ENCODE results near the gene MAGI3.

The MAGI3 gene

GRCh38 chr1:113691184-113691583 lies 300.9 kb downstream of the MAGI3 start:
- Histone ChIP-seq H3K36me3 (ENCODE audit: low read depth) (no peaks in the 10 kb centered on the region), H3K27ac (ENCODE audit: poor library complexity, severe bottlenecking) (no peak overlapping the region), H3K4me3 (ENCODE audit: severe bottlenecking) (no peak overlapping the region), H3K9me3 (ENCODE audit: severe bottlenecking) (peaks cover 16% of the 10 kb centered on the region), H3K27me3 (ENCODE audit: insufficient read depth, poor library complexity, severe bottlenecking) (no peaks in the 10 kb centered on the region), H3K4me1 (ENCODE audit: insufficient read depth, poor library complexity, severe bottlenecking) (no peaks in the 10 kb centered on the region)
- no peak for ATAC-seq (ENCODE audit: low read depth)
- no peak for DNase-seq (ENCODE audit: low spot score)
- no peak for TF ChIP-seq CTCF (IDR thresholded peaks at IDR 0.05; ENCODE audit: poor library complexity, severe bottlenecking)

GRCh38 chr1:113692342-113692741 lies 302.0 kb downstream of the MAGI3 start:
- ATAC-seq (ENCODE audit: low read depth) (no peak), DNase-seq (ENCODE audit: low spot score) (no peak)
- Histone ChIP-seq H3K4me1 (ENCODE audit: insufficient read depth, poor library complexity, severe bottlenecking) (no peaks in the 10 kb centered on the region), H3K4me3 (ENCODE audit: severe bottlenecking) (no peak overlapping the region), H3K36me3 (ENCODE audit: low read depth) (peaks cover 1% of the 10 kb centered on the region; the same call in 1 of the 2 replicates), H3K27me3 (ENCODE audit: insufficient read depth, poor library complexity, severe bottlenecking) (no peaks in the 10 kb centered on the region), H3K27ac (ENCODE audit: poor library complexity, severe bottlenecking) (no peak overlapping the region), H3K9me3 (ENCODE audit: severe bottlenecking) (peaks cover 16% of the 10 kb centered on the region)
- no peak for TF ChIP-seq CTCF (IDR thresholded peaks at IDR 0.05; ENCODE audit: poor library complexity, severe bottlenecking)

- TF ChIP-seq CTCF (IDR thresholded peaks at IDR 0.05; ENCODE audit: poor library complexity, severe bottlenecking) = no peak
- no peak for DNase-seq (ENCODE audit: low spot score)
Measured at GRCh38 chr1:113692824-113693431, 302.6 kb downstream of the MAGI3 start.

GRCh38 chr1:113694910-113695309 lies 304.6 kb downstream of the MAGI3 start:
- Histone ChIP-seq H3K4me1 (ENCODE audit: insufficient read depth, poor library complexity, severe bottlenecking) (no peaks in the 10 kb centered on the region), H3K4me3 (ENCODE audit: severe bottlenecking) (no peak overlapping the region), H3K36me3 (ENCODE audit: low read depth) (peaks cover 6% of the 10 kb centered on the region; the same call in 1 of the 2 replicates), H3K27ac (ENCODE audit: poor library complexity, severe bottlenecking) (no peak overlapping the region), H3K9me3 (ENCODE audit: severe bottlenecking) (peaks cover 16% of the 10 kb centered on the region), H3K27me3 (ENCODE audit: insufficient read depth, poor library complexity, severe bottlenecking) (no peaks in the 10 kb centered on the region)
- ATAC-seq (ENCODE audit: low read depth) = no peak
- no peak for DNase-seq (ENCODE audit: low spot score)
- TF ChIP-seq CTCF (IDR thresholded peaks at IDR 0.05; ENCODE audit: poor library complexity, severe bottlenecking) = no peak

More at GRCh38 chr1:113692824-113693431, 302.6 kb downstream of the MAGI3 start:
- H3K9me3 ChIP-seq (ENCODE audit: severe bottlenecking) = peaks cover 16% of the 10 kb centered on the region
- H3K27ac ChIP-seq (ENCODE audit: poor library complexity, severe bottlenecking) = no peak overlapping the region
- H3K36me3 ChIP-seq (ENCODE audit: low read depth) = peaks cover 6% of the 10 kb centered on the region; the same call in 1 of the 2 replicates
- ATAC-seq (ENCODE audit: low read depth) = no peak
- H3K4me1 ChIP-seq (ENCODE audit: insufficient read depth, poor library complexity, severe bottlenecking) = no peaks in the 10 kb centered on the region
- H3K27me3 ChIP-seq (ENCODE audit: insufficient read depth, poor library complexity, severe bottlenecking) = no peaks in the 10 kb centered on the region
- no peak overlapping the region for H3K4me3 ChIP-seq (ENCODE audit: severe bottlenecking)

GRCh38 chr1:113701429-113701828 lies 311.1 kb downstream of the MAGI3 start:
- Histone ChIP-seq H3K4me1 (ENCODE audit: insufficient read depth, poor library complexity, severe bottlenecking) (no peaks in the 10 kb centered on the region), H3K27ac (ENCODE audit: poor library complexity, severe bottlenecking) (no peak overlapping the region), H3K4me3 (ENCODE audit: severe bottlenecking) (no peak overlapping the region), H3K27me3 (ENCODE audit: insufficient read depth, poor library complexity, severe bottlenecking) (no peaks in the 10 kb centered on the region), H3K9me3 (ENCODE audit: severe bottlenecking) (no peaks in the 10 kb centered on the region), H3K36me3 (ENCODE audit: low read depth) (peaks cover 14% of the 10 kb centered on the region; the same call in 1 of the 2 replicates)
- ATAC-seq (ENCODE audit: low read depth) (no peak), DNase-seq (ENCODE audit: low spot score) (no peak)
- TF ChIP-seq CTCF (IDR thresholded peaks at IDR 0.05; ENCODE audit: poor library complexity, severe bottlenecking) = no peak
